H1 (cell line): Measurements from ENCODE around the gene BRIP1. TPM values are rescaled to one million over a fixed set of nuclear protein-coding genes. Genes with fewer than 3 reads are reported as not detected.

Experiments used
- NANOG ChIP-seq: IDR thresholded peaks from 2 replicates; pipeline ENCODE4 v1.6.1; 2011; ENCODE audit warnings: low read length, low read depth, mild to moderate bottlenecking, inconsistent platforms; ENCODE audit not compliant: insufficient read depth, poor library complexity, severe bottlenecking
- SIRT6 ChIP-seq: IDR thresholded peaks from one replicate; pipeline ENCODE4 v1.7.1; 2012; ENCODE audit warnings: low read length, inconsistent platforms
- polyA plus RNA-seq, 7 experiments: library from polyadenylated mRNA; depleted of rRNA in 3 of 7; stranded (reverse) in 5 of 7; unstranded in 2 of 7; fragments of >200 nt in 5 of 7; fragments of 200-250 nt in 2 of 7; gene quantifications; 1 replicate in 5 of 7; 2 replicates in 1 of 7; 4 replicates in 1 of 7; pipeline versions ENCODE4 v1.2.1 to v1.2.3, GENCODE V29; 2011 to 2013; ENCODE audit warnings: missing spikeins in 2 of 7, mixed read lengths in 2 of 7
- total RNA-seq: library from RNA; stranded (reverse); fragmentation: NEBNext Ultra II Directional; extraction: Animal tissue kit (Norgen Biotek cat#: 25700); gene quantifications from 2 replicates; pipeline ENCODE4 v1.2.1, GENCODE V29; 2021

Gene BRIP1
- total and polyA plus RNA-seq, 2 of the 8 experiments (the other 6 are each of a cell fraction or from before 2014, with no cell fraction given) = 5.8 to 19.2 TPM

- TF ChIP-seq NANOG (no peak), SIRT6 (no peak)
- TF ChIP-seq, all 59 proteins: peak for 0
Observed at GRCh38 chr17:61843435-61843834, 19.9 kb downstream of the BRIP1 start (continued).
